SHP77 (cell line): ENCODE results near the gene OR13H1.
"Not testable (repeated sequence)": the region's sequence is repeated elsewhere in the genome, so short reads cannot be mapped to it uniquely, and the experiment has no call there.

Experiments
- DNase-seq, 2 experiments: peaks; one replicate each; lab custom pipeline; 2025; lab: John Stamatoyannopoulos, UW

The OR13H1 gene, protein sequence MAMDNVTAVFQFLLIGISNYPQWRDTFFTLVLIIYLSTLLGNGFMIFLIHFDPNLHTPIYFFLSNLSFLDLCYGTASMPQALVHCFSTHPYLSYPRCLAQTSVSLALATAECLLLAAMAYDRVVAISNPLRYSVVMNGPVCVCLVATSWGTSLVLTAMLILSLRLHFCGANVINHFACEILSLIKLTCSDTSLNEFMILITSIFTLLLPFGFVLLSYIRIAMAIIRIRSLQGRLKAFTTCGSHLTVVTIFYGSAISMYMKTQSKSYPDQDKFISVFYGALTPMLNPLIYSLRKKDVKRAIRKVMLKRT

GRCh38 chrX:131543774-131544173 lies at the start of gene OR13H1:
TSS of gene OR13H1 (plus strand) at chrX:131544074. CDS start at chrX:131544074, 0 bp downstream.
- DNase-seq, result no peak

DNA sequence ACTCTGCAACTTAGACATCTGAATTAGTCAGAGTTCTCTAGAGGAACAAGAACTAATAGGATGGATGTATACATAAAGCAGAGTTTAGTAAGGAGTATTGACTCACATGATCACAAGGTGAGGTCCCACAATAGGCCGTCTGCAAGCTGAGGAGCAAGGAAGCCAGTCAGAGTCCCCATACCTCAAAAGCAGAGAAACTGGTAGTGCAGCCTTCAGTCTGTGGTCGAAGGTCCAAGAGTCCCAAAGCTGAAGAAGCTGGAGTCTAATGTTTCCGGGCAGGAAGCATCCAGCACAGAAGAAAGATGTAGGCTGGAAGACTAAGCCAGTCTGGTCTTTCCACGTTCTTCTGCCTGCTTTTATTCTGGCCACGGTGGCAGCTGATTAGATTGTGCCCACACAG lies 42.3 kb upstream of the OR13H1 start:
- not testable (repeated sequence) for DNase-seq

GRCh38 chrX:131513159-131513914 lies 30.5 kb upstream of the OR13H1 start:
- no peak for DNase-seq

DNA sequence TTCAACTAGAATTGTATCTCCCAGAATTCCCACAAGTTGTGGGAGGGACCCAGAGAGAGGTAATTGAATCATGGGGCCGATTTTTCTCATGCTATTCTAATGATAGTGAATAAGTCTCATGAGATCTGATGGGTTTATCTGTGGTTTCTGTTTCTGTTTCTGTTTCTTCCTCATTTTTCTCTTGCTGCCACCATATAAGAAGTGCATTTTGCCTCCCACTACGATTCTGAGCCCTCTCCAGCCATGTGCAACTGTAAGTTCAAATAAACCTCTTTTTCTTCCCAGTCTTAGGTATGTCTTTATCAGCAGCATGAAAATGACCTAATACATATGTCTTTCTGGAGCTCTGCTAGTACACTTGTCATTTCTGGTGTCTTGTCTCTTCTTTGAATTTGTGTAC lies 22.1 kb upstream of the OR13H1 start:
- DNase-seq, result no peak

DNA sequence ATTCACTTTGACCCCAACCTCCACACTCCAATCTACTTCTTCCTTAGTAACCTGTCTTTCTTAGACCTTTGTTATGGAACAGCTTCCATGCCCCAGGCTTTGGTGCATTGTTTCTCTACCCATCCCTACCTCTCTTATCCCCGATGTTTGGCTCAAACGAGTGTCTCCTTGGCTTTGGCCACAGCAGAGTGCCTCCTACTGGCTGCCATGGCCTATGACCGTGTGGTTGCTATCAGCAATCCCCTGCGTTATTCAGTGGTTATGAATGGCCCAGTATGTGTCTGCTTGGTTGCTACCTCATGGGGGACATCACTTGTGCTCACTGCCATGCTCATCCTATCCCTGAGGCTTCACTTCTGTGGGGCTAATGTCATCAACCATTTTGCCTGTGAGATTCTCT lies 344 bp downstream of the OR13H1 start:
- DNase-seq, result no peak

DNA sequence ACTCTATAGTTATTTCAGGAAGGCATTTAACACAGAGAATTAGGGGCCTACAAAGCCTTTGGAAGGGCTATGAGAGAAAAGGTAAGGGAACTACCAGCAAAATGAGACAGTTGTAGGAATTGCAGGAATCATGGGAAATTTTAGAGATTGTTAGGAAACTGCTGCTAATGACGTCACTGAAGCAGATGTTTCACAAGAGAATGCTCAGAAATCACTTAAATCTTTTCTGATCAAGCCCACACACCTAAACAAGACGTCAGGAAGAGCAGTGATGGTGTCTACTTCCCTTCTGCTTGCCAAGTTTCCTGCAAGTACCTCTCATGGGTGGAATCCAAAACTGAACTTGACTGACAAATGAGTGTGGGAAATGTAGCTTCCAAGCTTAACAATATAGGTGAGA lies 5.1 kb downstream of the OR13H1 start:
- DNase-seq, result no peak

DNA sequence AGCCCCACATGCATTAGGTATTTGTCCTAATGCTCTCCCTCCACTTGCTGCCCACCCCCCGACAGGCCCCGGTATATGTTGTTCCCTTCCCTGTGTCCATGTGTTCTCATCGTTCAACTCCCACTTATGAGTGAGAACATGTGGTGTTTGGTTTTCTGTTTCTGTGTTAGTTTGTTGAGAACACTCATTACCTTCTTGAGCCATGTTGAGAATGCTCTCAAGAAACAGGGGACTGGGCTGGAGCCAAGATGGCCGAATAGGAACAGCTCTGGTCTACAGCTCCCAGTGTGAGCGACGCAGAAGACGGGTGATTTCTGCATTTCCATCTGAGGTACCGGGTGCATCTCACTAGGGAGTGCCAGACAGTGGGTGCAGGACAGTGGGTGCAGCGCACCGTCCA lies 8.6 kb downstream of the OR13H1 start:
- DNase-seq, result not testable (repeated sequence)

GRCh38 chrX:131558562-131558961 lies 14.7 kb downstream of the OR13H1 start:
- no peak for DNase-seq

GRCh38 chrX:131564553-131565229 lies 20.8 kb downstream of the OR13H1 start:
- no peak for DNase-seq

DNA sequence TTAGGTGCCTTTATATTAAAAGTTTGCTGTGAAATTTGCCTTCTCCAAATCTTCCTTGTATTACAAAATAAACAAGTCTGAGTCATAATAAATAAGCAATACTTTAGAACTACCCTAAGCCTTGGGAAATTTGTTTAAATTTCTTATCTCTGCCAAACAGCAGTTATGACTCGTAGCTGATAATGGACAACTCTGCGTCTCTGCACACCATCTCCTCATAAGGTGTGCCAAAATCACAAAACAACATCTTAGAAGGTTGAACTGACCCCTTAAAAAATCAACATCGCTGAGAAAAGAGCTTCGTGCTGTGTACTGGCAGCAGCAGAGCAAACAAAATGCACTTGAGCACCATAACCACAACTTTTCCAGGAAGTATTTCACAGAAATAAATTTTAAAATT lies 22.0 kb downstream of the OR13H1 start:
- no peak for DNase-seq

GRCh38 chrX:131571348-131571747 lies 27.5 kb downstream of the OR13H1 start:
- DNase-seq, result no peak

GRCh38 chrX:131572372-131573014 lies 28.6 kb downstream of the OR13H1 start:
- DNase-seq, result no peak

GRCh38 chrX:131577413-131577812 lies 33.5 kb downstream of the OR13H1 start:
- no peak for DNase-seq

DNA sequence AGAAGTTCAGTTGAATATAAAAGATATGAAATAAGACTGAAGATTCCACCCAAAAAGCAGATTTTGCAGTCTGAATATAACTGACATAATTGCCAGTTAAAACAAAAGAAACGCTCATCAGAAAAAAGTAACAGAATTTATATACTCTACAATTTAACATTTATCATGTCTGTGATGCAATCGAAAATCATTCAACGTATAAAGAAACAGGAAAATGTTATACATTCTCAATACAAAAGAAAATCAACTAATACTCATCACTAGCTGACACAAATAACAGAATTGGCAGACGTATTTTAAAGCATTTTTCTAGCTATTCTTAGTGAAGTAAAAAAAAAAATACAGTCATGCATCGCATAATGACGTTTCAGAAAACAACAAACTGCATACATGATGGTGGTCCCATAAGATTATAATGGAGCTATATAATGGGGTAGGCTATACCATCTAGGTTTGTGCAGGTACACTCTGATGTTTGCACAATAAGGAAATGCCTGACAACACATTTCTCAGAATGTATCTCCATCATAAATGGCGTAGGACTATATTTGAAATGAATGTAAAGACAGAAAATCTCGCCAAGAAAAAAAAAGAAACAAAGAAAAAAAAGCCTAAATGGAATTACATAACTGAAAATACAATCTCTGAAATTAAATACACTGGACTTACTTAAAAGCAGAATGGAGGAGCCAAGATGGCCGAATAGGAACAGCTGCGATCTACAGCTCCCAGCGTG lies 34.3 kb downstream of the OR13H1 start:
- peak; percentile 7 to 11 for DNase-seq

DNA sequence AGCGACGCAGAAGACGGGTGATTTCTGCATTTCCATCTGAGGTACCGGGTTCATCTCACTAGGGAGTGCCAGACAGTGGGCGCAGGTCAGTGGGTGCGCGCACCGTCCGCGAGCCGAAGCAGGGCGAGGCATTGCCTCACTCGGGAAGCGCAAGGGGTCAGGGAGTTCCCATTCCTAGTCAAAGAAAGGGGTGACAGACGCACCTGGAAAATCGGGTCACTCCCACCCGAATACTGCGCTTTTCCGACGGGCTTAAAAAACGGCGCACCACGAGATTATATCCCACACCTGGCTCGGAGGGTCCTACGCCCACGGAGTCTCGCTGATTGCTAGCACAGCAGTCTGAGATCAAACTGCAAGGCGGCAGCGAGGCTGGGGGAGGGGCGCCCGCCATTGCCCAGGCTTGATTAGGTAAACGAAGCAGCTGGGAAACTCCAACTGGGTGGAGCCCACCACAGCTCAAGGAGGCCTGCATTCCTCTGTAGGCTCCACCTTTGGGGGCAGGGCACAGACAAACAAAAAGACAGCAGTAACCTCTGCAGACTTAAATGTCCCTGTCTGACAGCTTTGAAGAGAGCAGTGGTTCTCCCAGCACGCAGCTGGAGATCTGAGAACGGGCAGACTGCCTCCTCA lies 35.0 kb downstream of the OR13H1 start:
- DNase-seq, result peak; percentile 0

DNA sequence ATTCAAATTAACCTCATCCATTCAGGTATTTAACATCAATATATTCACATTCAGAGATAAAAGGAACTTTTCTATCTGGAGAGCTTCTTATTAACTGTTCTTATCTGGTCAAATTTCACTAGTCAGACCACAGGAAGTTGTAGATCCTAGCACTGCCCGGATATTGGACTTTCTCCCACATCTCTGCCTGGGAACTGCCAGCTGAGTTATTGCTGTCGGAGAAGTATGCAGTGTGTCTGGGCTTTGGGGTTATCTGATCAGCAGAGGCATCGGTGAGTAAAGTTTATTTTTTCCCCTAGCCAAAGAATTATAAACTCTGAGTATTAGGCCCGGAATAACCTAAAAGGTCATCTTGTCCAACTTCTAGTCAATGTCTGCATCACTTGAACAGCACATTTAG lies 45.1 kb downstream of the OR13H1 start:
- no peak for DNase-seq
